Neural cell (in vitro differentiated cells): ENCODE data around the gene MED16. TPM values are rescaled to one million over a fixed set of nuclear protein-coding genes. Genes with fewer than 3 reads are reported as not detected.

Source experiments
- H2AFZ ChIP-seq: fragments of 200-600, 300-800 bp; sonication (generic), shearing (Covaris generic); 2 replicates; pipeline ENCODE4 v1.6.0; 2014; ENCODE audit warnings: low read depth, mild to moderate bottlenecking, antibody characterized with exemption, low read length, moderate library complexity
- H3F3A ChIP-seq: fragments of 200-600 bp; shearing (Covaris generic); 2 replicates; pipeline ENCODE4 v1.6.1; 2016; ENCODE audit warnings: mild to moderate bottlenecking, moderate library complexity, mixed read lengths, antibody characterized with exemption, low read length; ENCODE audit not compliant: insufficient read depth, poor library complexity, severe bottlenecking
- H3K27ac ChIP-seq: fragments of 200-600, 300-800 bp; sonication (generic), shearing (Covaris generic); 2 replicates; pipeline ENCODE4 v1.5.1; 2014; ENCODE audit warnings: mild to moderate bottlenecking, low read length, moderate library complexity
- H3K27me3 ChIP-seq: fragments of 300-800, 200-600 bp; sonication (generic), shearing (Covaris generic); 2 replicates; pipeline ENCODE4 v1.6.0; 2014; ENCODE audit warnings: mild to moderate bottlenecking, low read depth, low read length, moderate library complexity; ENCODE audit not compliant: insufficient read depth
- H3K36me3 ChIP-seq: fragments of 300-800, 200-600 bp; sonication (generic), shearing (Covaris generic); 2 replicates; pipeline ENCODE4 v1.5.1; 2014; ENCODE audit warnings: mild to moderate bottlenecking, antibody characterized with exemption, low read length, moderate library complexity; ENCODE audit not compliant: insufficient read depth
- H3K4me2 ChIP-seq: fragments of 300-800, 200-600 bp; sonication (generic), shearing (Covaris generic); 2 replicates; pipeline ENCODE4 v1.6.0; 2014; ENCODE audit warnings: mild to moderate bottlenecking, low read length
- H3K4me3 ChIP-seq: fragments of 300-800, 200-600 bp; sonication (generic), shearing (Covaris generic); 2 replicates; pipeline ENCODE4 v1.5.1; 2014; ENCODE audit warnings: mild to moderate bottlenecking, low read length, moderate library complexity
- H3K79me2 ChIP-seq: fragments of 200-600 bp; shearing (Covaris generic); replicated peaks from 2 replicates; pipeline ENCODE4 v1.6.0; 2014; ENCODE audit warnings: mild to moderate bottlenecking, low read length, moderate library complexity; ENCODE audit not compliant: insufficient read depth
- H3K9ac ChIP-seq: fragments of 300-800, 200-600 bp; sonication (generic), shearing (Covaris generic); 2 replicates; pipeline ENCODE4 v1.6.1; 2016; ENCODE audit warnings: mild to moderate bottlenecking, low read length, mixed read lengths
- H3K9me2 ChIP-seq: fragments of 200-600 bp; shearing (Covaris generic); 2 replicates; pipeline ENCODE4 v1.6.1; 2016; ENCODE audit warnings: mild to moderate bottlenecking, low read length, mixed read lengths; ENCODE audit not compliant: insufficient read depth
- H3K9me3 ChIP-seq: fragments of 200-600, 300-800 bp; sonication (generic), shearing (Covaris generic); 2 replicates; pipeline ENCODE4 v1.6.1; 2016; ENCODE audit warnings: mild to moderate bottlenecking, mixed run types, low read length, moderate library complexity, mixed read lengths
- H4K20me1 ChIP-seq: fragments of 200-600 bp; shearing (Covaris generic); 2 replicates; pipeline ENCODE4 v1.6.1; 2016; ENCODE audit warnings: mild to moderate bottlenecking, mixed run types; ENCODE audit not compliant: insufficient read depth
- EP300 ChIP-seq: fragments of 450-650 bp; conservative IDR thresholded peaks from 2 replicates; pipeline ENCODE4 v1.6.1; 2014; ENCODE audit warnings: antibody characterized with exemption, mild to moderate bottlenecking, moderate library complexity; ENCODE audit not compliant: poor library complexity, severe bottlenecking
- EZH2 ChIP-seq: fragments of 200-600, 300-800 bp; shearing (Covaris generic), sonication (generic); IDR thresholded peaks from 2 replicates; pipeline ENCODE4 v1.6.1; 2014; ENCODE audit warnings: antibody characterized with exemption, low read length, borderline replicate concordance, mild to moderate bottlenecking; ENCODE audit not compliant: insufficient read depth, poor library complexity, severe bottlenecking
- MXI1 ChIP-seq: fragments of 450-650 bp; conservative IDR thresholded peaks from 2 replicates; pipeline ENCODE4 v1.6.1; 2014; ENCODE audit warnings: antibody characterized with exemption, mild to moderate bottlenecking; ENCODE audit not compliant: poor library complexity, severe bottlenecking
- POLR2AphosphoS5 ChIP-seq: IDR thresholded peaks from 2 replicates; pipeline ENCODE4 v1.6.1; 2012
- RAD21 ChIP-seq: fragments of 450-650 bp; conservative IDR thresholded peaks from 2 replicates; pipeline ENCODE4 v1.6.1; 2014; ENCODE audit warnings: antibody characterized with exemption, mild to moderate bottlenecking, moderate library complexity
- TAF1 ChIP-seq: IDR thresholded peaks from 2 replicates; pipeline ENCODE4 v1.6.1; 2012; ENCODE audit warnings: low read depth
- polyA plus RNA-seq: library from polyadenylated mRNA; depleted of rRNA; stranded (reverse); fragments of >200 nt; gene quantifications from 2 replicates; pipeline ENCODE4 v1.2.3, GENCODE V29; 2014
- TF ChIP-seq, protein P1 (sequence below): IDR thresholded peaks from 2 replicates; pipeline ENCODE4 v1.6.1; 2012; ENCODE audit warnings: borderline replicate concordance
- TF ChIP-seq, protein P2 (sequence below): fragments of 450-650 bp; IDR thresholded peaks from 2 replicates; pipeline ENCODE4 v1.5.1; 2014; ENCODE audit warnings: antibody characterized with exemption, mild to moderate bottlenecking, moderate library complexity; ENCODE audit not compliant: poor library complexity, severe bottlenecking

The MED16 gene
- polyA plus RNA-seq, 1 donor from 2014 or later: 13.3 TPM

GRCh38 chr19:920051-920864 is 27.3 kb upstream of the MED16 start:
- Histone ChIP-seq H3K4me2 (no peak overlapping the region), H3K4me3 (peak overlapping the region; percentile 61), H4K20me1 (no peaks in the 10 kb centered on the region), H3K27ac (no peak overlapping the region), H3K36me3 (no peaks in the 10 kb centered on the region), H3K9ac (no peak overlapping the region), H3K79me2 (no peaks in the 10 kb centered on the region), H3K9me2 (no peaks in the 10 kb centered on the region), H3K9me3 (no peaks in the 10 kb centered on the region), H3K27me3 (peaks cover 49% of the 10 kb centered on the region), H2AFZ (no peak overlapping the region), H3F3A (no peaks in the 10 kb centered on the region)
- no peak for TF ChIP-seq MXI1
- TF ChIP-seq POLR2AphosphoS5: peak; percentile 3
- TF ChIP-seq EZH2: peak; percentile 7
- no peak for TF ChIP-seq EP300

DNA sequence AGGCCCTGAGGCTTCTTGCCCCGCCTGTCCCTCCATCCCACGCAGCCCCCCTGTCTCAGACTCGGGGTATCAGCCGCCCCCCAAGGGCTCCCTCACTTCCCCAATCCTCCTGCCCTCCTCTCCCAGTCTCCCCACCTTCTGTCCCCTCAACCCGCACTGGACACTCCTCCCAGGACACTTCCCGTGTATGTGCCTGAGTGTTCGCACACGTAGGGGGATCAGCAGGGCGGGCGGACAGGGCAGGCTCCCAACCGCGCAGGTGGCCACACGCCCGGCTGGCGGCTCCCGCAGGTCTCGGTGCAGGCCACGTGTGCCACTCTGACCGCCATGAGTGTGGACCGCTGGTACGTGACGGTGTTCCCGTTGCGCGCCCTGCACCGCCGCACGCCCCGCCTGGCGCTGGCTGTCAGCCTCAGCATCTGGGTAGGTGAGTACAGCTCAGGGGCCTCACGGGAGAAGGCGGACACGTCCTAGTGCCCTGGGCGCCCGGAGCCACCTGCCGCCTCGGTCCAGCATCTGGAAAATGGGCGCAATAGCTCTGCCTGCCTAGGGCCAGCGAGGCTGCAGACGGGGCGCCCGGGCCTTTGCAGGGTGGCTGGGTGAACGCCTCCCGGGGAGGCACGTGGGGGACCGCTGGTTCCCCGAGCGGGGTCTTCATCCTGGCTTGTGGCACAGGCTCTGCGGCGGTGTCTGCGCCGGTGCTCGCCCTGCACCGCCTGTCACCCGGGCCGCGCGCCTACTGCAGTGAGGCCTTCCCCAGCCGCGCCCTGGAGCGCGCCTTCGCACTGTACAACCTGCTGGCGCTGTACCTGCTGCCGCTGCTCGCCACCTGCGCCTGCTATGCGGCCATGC is 26.4 kb upstream of the MED16 start:
- H3K4me2 ChIP-seq: no peak overlapping the region
- peaks cover 49% of the 10 kb centered on the region for H3K27me3 ChIP-seq
- H3F3A ChIP-seq: no peaks in the 10 kb centered on the region
- TF ChIP-seq EZH2 (peak; percentile 88), MXI1 (no peak), TAF1 (no peak), POLR2AphosphoS5 (peak; percentile 21), RAD21 (no peak)
- TF ChIP-seq, protein P1, sequence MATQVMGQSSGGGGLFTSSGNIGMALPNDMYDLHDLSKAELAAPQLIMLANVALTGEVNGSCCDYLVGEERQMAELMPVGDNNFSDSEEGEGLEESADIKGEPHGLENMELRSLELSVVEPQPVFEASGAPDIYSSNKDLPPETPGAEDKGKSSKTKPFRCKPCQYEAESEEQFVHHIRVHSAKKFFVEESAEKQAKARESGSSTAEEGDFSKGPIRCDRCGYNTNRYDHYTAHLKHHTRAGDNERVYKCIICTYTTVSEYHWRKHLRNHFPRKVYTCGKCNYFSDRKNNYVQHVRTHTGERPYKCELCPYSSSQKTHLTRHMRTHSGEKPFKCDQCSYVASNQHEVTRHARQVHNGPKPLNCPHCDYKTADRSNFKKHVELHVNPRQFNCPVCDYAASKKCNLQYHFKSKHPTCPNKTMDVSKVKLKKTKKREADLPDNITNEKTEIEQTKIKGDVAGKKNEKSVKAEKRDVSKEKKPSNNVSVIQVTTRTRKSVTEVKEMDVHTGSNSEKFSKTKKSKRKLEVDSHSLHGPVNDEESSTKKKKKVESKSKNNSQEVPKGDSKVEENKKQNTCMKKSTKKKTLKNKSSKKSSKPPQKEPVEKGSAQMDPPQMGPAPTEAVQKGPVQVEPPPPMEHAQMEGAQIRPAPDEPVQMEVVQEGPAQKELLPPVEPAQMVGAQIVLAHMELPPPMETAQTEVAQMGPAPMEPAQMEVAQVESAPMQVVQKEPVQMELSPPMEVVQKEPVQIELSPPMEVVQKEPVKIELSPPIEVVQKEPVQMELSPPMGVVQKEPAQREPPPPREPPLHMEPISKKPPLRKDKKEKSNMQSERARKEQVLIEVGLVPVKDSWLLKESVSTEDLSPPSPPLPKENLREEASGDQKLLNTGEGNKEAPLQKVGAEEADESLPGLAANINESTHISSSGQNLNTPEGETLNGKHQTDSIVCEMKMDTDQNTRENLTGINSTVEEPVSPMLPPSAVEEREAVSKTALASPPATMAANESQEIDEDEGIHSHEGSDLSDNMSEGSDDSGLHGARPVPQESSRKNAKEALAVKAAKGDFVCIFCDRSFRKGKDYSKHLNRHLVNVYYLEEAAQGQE: no peak
- TF ChIP-seq, protein P2, sequence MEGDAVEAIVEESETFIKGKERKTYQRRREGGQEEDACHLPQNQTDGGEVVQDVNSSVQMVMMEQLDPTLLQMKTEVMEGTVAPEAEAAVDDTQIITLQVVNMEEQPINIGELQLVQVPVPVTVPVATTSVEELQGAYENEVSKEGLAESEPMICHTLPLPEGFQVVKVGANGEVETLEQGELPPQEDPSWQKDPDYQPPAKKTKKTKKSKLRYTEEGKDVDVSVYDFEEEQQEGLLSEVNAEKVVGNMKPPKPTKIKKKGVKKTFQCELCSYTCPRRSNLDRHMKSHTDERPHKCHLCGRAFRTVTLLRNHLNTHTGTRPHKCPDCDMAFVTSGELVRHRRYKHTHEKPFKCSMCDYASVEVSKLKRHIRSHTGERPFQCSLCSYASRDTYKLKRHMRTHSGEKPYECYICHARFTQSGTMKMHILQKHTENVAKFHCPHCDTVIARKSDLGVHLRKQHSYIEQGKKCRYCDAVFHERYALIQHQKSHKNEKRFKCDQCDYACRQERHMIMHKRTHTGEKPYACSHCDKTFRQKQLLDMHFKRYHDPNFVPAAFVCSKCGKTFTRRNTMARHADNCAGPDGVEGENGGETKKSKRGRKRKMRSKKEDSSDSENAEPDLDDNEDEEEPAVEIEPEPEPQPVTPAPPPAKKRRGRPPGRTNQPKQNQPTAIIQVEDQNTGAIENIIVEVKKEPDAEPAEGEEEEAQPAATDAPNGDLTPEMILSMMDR: no peak
- H4K20me1 ChIP-seq: no peaks in the 10 kb centered on the region
- peak overlapping the region; percentile 61 for H3K4me3 ChIP-seq
- H3K27ac ChIP-seq: no peak overlapping the region
- no peaks in the 10 kb centered on the region for H3K9me2 ChIP-seq
- H3K36me3 ChIP-seq: no peaks in the 10 kb centered on the region
- no peak overlapping the region for H2AFZ ChIP-seq
- peak overlapping the region; percentile 9 for H3K9ac ChIP-seq
- H3K9me3 ChIP-seq: no peaks in the 10 kb centered on the region
- no peaks in the 10 kb centered on the region for H3K79me2 ChIP-seq
